Smooth muscle cell (in vitro differentiated cells): Measurements from ENCODE around the gene TMEM163. TPM values are rescaled to one million over a fixed set of nuclear protein-coding genes. Genes with fewer than 3 reads are reported as not detected.

ENCODE experiments used
- DNase-seq: peaks from one replicate; lab custom pipeline; 2025; ENCODE audit not compliant: unreplicated experiment; lab: John Stamatoyannopoulos, UW
- H2AFZ ChIP-seq: fragments of 200-600 bp; sonication (generic); 2 replicates; pipeline ENCODE4 v1.6.0; 2016; ENCODE audit warnings: antibody characterized with exemption, low read depth, mild to moderate bottlenecking
- H3F3A ChIP-seq: fragments of 200-600 bp; sonication (generic); 2 replicates; pipeline ENCODE4 v1.6.0; 2017; ENCODE audit warnings: antibody characterized with exemption, low read depth
- H3K27ac ChIP-seq: fragments of 200-600 bp; sonication (generic); 2 replicates; pipeline ENCODE4 v1.5.1; 2016; ENCODE audit warnings: low read depth, mild to moderate bottlenecking
- H3K27me3 ChIP-seq: fragments of 200-600 bp; sonication (generic); 2 replicates; pipeline ENCODE4 v1.6.1; 2016; ENCODE audit warnings: low read depth, mild to moderate bottlenecking
- H3K36me3 ChIP-seq: fragments of 200-600 bp; sonication (generic); 2 replicates; pipeline ENCODE4 v1.5.1; 2016; ENCODE audit warnings: low read depth
- H3K4me1 ChIP-seq: fragments of 200-600 bp; sonication (generic); 2 replicates; pipeline ENCODE4 v1.5.1; 2016; ENCODE audit warnings: low read depth
- H3K4me2 ChIP-seq: fragments of 200-600 bp; sonication (generic); 2 replicates; pipeline ENCODE4 v1.6.0; 2016; ENCODE audit warnings: mild to moderate bottlenecking
- H3K4me3 ChIP-seq: fragments of 200-600 bp; sonication (generic); 2 replicates; pipeline ENCODE4 v1.5.1; 2016; ENCODE audit warnings: mild to moderate bottlenecking
- H3K79me2 ChIP-seq: fragments of 200-600 bp; sonication (generic); 2 replicates; pipeline ENCODE4 v1.6.0; 2016; ENCODE audit warnings: low read depth, mild to moderate bottlenecking
- H3K9ac ChIP-seq: fragments of 200-600 bp; sonication (generic); 2 replicates; pipeline ENCODE4 v1.6.0; 2016; ENCODE audit warnings: low read depth
- H3K9me3 ChIP-seq: fragments of 200-600 bp; sonication (generic); replicated peaks from 2 replicates; pipeline ENCODE4 v1.5.1; 2016; ENCODE audit warnings: low read depth
- H4K20me1 ChIP-seq: fragments of 200-600 bp; sonication (generic); 2 replicates; pipeline ENCODE4 v1.6.0; 2016; ENCODE audit warnings: low read depth
- CTCF ChIP-seq: fragments of 200-600 bp; sonication (generic); IDR thresholded peaks from 2 replicates; pipeline ENCODE4 v1.5.1; 2017; ENCODE audit warnings: borderline replicate concordance, mild to moderate bottlenecking, antibody characterized with exemption; ENCODE audit not compliant: insufficient read depth, poor library complexity, severe bottlenecking
- WGBS: methylation state at CpG from one replicate; pipeline ENCODE4 v1.1.7; 2016; ENCODE audit warnings: low lambda C conversion rate; 5-methylcytosine and 5-hydroxymethylcytosine counted together
- polyA plus RNA-seq: library from polyadenylated mRNA; unstranded; fragments of >200 nt; fragmentation: Nextera tagmentation; extraction: Ambion mirVana; gene quantifications from 2 replicates; pipeline ENCODE4 v1.2.1, GENCODE V29; 2016
- total RNA-seq: library from RNA; depleted of rRNA; stranded (reverse); fragments of >200 nt; gene quantifications from 2 replicates; pipeline ENCODE4 v1.2.3, GENCODE V29; 2014

Gene TMEM163
- total and polyA plus RNA-seq, 2 experiments from 2014 or later: 0.31 TPM; not detected in 1

DNA sequence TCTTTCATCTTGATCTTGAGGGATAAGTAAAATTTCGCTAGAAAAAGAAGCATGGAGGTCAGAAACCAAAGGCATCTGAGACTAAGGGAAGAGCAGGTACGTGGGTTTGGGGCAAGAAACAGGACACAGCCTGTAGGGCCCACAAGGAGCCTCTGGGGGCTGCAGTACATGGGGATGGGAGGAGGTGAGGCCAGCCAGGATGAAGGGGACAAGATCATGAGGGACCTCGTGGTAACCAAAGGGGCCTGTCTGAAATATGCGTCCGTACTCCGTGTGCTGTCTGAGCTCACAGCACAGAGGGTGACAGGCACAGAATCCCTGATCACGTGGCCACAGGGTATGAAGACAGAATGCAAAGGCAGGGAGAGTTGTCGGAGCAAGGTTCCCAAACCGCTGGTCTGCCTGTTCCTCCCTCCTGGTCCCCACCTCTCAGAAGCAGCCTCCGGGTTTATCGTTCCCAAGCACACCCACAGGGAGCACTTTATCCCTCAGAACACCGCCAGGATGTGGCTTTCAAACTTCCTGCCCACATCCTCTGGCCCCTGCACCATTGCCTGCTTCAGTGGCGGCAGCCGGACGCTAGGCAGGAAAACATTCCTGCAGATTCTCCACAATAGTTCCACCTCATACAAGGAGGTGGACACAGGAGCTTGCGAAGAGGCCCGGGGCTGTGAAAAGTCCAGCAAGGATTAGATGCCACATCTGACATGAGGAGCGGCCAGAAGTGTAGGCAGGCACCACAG, 12.0 kb downstream of the TMEM163 start:
- Histone ChIP-seq H3K4me1 (no peaks in the 10 kb centered on the region), H3K9me3 (no peaks in the 10 kb centered on the region)
- 58% methylated on average over 18 of the region's 18 CpGs for WGBS

DNA sequence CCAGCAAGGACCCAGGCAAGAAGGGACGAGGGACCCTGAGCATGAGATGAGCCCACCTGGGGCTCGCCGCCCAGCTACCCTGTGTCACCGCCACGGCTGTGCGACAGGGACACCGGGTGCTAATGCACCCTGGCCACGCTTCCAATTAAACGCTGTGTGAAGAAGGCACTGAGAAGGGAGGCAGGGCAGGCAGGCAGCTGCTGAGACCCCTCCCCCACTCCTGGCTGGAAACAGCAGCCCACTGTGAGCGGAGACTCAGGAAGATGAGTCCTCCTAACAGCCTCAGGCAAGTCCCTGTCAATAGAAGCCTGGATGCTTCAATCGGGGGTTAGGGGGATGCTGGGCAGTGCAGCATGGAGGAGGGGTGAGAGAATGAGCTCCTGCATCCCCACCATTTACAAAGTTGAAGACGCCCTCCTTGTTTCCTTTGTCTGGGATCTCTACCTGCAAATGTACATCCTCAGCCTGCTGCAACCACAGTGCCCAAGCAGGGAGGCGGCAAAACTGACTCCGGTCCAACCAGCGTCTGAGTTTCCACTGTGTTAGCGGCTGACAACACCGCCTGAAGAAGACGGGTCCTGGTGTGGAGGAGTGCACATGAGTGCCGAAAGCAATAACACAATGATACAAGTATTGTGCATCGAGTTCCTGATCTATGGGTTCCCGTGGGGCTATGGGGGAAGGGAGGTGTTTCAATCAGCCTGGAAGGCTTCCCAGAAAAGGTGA, 12.8 kb downstream of the TMEM163 start:
- no peak for TF ChIP-seq CTCF
- no peaks in the 10 kb centered on the region for H3K36me3 ChIP-seq
- no peaks in the 10 kb centered on the region for H3K4me1 ChIP-seq
- H3K79me2 ChIP-seq: no peaks in the 10 kb centered on the region
- no peak overlapping the region for H3K4me2 ChIP-seq
- H2AFZ ChIP-seq: no peak overlapping the region
- no peaks in the 10 kb centered on the region for H3F3A ChIP-seq
- no peak overlapping the region for H3K9ac ChIP-seq
- no peak overlapping the region for H3K27ac ChIP-seq
- no peaks in the 10 kb centered on the region for H4K20me1 ChIP-seq
- peaks cover 22% of the 10 kb centered on the region for H3K27me3 ChIP-seq
- no peaks in the 10 kb centered on the region for H3K9me3 ChIP-seq
- DNase-seq: no peak
- WGBS: 64% methylated on average over 21 of the region's 21 CpGs
- no peak overlapping the region for H3K4me3 ChIP-seq

More for the DNA sequence above, 12.0 kb downstream of the TMEM163 start:
- Histone ChIP-seq H3K36me3 (no peaks in the 10 kb centered on the region), H3K79me2 (no peaks in the 10 kb centered on the region), H3K27ac (no peak overlapping the region), H3K27me3 (peaks cover 22% of the 10 kb centered on the region), H3K4me3 (no peak overlapping the region), H2AFZ (no peak overlapping the region), H3F3A (no peaks in the 10 kb centered on the region), H4K20me1 (no peaks in the 10 kb centered on the region), H3K4me2 (no peak overlapping the region), H3K9ac (no peak overlapping the region)
- no peak for DNase-seq
- TF ChIP-seq CTCF: no peak

DNA sequence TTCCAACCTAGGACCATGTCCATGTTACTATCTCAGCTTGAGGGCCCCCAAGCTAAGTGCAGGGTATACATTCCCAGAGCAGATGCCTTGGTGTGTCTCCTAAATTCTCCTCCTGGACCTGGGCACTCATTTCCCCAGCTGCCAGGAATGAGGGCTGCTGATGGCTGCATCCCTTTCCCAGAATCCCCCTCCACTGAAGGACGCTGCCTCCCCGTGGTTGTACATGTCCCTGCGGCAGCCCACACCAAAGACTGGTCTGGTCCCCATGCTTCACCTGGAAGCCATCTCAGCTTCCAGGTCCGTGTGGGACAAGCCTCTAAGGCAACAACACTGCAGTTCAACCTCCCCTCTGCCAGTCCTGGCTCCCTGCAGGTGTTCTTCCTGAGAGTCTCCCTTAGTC, 14.6 kb downstream of the TMEM163 start:
- DNase-seq: no peak
- H2AFZ ChIP-seq: no peak overlapping the region
- no peak for TF ChIP-seq CTCF
- H3K36me3 ChIP-seq: no peaks in the 10 kb centered on the region
- 89% methylated on average over 4 of the region's 4 CpGs for WGBS
- no peak overlapping the region for H3K4me2 ChIP-seq
- no peak overlapping the region for H3K27ac ChIP-seq
- no peaks in the 10 kb centered on the region for H4K20me1 ChIP-seq
- H3K9ac ChIP-seq: no peak overlapping the region
- no peak overlapping the region for H3K4me3 ChIP-seq
- H3K79me2 ChIP-seq: no peaks in the 10 kb centered on the region
- H3K4me1 ChIP-seq: no peaks in the 10 kb centered on the region
- peaks cover 5% of the 10 kb centered on the region for H3K27me3 ChIP-seq
- H3F3A ChIP-seq: no peaks in the 10 kb centered on the region
- H3K9me3 ChIP-seq: no peaks in the 10 kb centered on the region
